22Rv1 (cell line): ENCODE measurements around the gene UBALD1.

Source experiments
- H3K27ac ChIP-seq: fragments of 450-650 bp; 2 replicates; pipeline ENCODE4 v1.5.1; 2017
- ZFX ChIP-seq: fragments of 450-650 bp; IDR thresholded peaks from 2 replicates; pipeline ENCODE4 v1.6.1; 2017; ENCODE audit warnings: antibody characterized with exemption, borderline replicate concordance
- TF ChIP-seq, protein P1 (sequence below): fragments of 450-650 bp; IDR thresholded peaks from 2 replicates; pipeline ENCODE4 v1.5.1; 2017; ENCODE audit warnings: mild to moderate bottlenecking

UBALD1 gene

DNA sequence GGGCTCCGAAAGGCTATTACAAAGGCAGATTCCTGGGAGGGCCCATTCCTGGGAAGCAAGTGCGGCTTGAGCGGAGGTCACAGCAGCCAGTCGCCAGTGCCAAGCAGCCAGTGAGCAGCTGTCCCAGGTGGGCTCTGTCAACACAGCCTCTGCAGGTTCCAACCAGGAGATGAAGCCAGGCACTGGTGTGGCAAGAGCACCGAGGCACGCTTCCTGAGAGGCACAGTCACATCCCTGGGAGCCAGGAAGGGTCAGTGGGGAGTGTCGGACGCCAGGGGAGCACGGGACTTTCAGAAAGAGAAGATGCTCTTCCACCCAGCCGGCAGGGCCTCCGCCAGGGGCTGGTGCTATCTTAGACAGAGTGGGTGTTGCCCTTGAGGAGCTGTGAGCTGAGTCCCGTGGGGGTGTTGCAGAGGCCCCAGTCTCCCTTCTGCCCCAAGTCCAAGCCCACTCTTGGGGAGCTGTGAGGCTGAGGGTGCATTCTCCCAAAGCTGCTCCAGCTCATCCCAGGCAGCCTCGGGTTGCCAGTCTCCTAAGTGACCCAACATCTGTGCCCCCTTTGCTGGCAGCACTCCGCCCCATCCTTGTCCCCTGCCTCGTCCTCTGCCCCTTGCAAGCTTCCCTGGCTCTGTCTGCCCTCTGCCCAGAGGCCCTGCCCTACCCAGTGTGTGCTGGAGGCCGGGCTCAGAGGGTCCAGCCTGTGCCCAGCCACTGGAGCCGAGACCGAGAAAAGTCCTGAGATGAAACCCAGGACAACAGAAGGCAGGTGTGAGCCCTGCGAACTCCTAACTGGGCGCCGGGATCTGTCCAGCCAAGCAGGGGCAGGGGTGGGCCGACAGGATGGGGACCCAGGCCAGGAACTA is 6.6 kb downstream of the UBALD1 start:
- no peak overlapping the region for H3K27ac ChIP-seq
- TF ChIP-seq, protein P1, sequence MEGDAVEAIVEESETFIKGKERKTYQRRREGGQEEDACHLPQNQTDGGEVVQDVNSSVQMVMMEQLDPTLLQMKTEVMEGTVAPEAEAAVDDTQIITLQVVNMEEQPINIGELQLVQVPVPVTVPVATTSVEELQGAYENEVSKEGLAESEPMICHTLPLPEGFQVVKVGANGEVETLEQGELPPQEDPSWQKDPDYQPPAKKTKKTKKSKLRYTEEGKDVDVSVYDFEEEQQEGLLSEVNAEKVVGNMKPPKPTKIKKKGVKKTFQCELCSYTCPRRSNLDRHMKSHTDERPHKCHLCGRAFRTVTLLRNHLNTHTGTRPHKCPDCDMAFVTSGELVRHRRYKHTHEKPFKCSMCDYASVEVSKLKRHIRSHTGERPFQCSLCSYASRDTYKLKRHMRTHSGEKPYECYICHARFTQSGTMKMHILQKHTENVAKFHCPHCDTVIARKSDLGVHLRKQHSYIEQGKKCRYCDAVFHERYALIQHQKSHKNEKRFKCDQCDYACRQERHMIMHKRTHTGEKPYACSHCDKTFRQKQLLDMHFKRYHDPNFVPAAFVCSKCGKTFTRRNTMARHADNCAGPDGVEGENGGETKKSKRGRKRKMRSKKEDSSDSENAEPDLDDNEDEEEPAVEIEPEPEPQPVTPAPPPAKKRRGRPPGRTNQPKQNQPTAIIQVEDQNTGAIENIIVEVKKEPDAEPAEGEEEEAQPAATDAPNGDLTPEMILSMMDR = no peak
- TF ChIP-seq ZFX = no peak

GRCh38 chr16:4606354-4606753 is 8.3 kb downstream of the UBALD1 start:
- no peak overlapping the region for H3K27ac ChIP-seq

GRCh38 chr16:4604401-4604800 is 10.3 kb downstream of the UBALD1 start:
- no peak overlapping the region for H3K27ac ChIP-seq
- no peak for TF ChIP-seq ZFX
- TF ChIP-seq, protein P1 = no peak

More at GRCh38 chr16:4606354-4606753, 8.3 kb downstream of the UBALD1 start:
- no peak for TF ChIP-seq ZFX
- TF ChIP-seq, protein P1 = no peak

DNA sequence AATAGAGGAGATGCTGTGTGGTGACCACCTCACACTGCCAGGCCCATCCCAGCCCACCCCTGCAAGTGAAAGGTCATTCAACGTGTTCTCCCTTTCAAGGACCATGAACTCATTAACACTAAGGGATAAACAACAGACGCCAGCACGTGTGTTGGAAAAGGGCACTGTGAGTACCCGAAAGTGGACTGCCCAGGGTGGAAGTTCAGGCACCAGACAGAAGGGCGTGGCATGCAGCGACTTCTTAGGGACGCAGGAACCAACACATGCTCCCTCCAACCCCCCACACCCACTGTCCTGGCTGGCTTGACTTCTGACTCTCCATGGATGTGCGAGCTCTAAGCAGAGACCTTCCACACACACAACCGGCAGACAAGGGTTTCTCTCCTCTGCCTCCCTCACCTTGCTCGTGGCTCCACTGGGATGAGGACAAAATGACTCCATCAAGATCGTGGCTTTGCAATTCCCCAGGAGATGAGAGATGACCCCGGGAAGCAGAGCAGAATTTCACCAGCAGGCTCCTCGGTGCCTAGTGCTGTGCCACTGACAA is 11.0 kb downstream of the UBALD1 start:
- TF ChIP-seq, protein P1 = no peak
- no peak for TF ChIP-seq ZFX
- no peak overlapping the region for H3K27ac ChIP-seq

GRCh38 chr16:4602331-4602730 is 12.4 kb downstream of the UBALD1 start:
- no peak overlapping the region for H3K27ac ChIP-seq
- TF ChIP-seq, protein P1 = no peak
- TF ChIP-seq ZFX = no peak

GRCh38 chr16:4601864-4602186 is 12.9 kb downstream of the UBALD1 start:
- TF ChIP-seq, protein P1 = no peak
- no peak for TF ChIP-seq ZFX
- no peak overlapping the region for H3K27ac ChIP-seq
